Measurements from ENCODE around the gene COL4A4.

The COL4A4 gene

GRCh38 chr2:227198866-227199265, 34.9 kb upstream of the COL4A4 start:
- no peak for DNase-seq (ENCODE audit: low read depth)
- no peak overlapping the region for H3K4me3 ChIP-seq (ENCODE audit: low read depth, low read length)
- TF ChIP-seq, protein P1, sequence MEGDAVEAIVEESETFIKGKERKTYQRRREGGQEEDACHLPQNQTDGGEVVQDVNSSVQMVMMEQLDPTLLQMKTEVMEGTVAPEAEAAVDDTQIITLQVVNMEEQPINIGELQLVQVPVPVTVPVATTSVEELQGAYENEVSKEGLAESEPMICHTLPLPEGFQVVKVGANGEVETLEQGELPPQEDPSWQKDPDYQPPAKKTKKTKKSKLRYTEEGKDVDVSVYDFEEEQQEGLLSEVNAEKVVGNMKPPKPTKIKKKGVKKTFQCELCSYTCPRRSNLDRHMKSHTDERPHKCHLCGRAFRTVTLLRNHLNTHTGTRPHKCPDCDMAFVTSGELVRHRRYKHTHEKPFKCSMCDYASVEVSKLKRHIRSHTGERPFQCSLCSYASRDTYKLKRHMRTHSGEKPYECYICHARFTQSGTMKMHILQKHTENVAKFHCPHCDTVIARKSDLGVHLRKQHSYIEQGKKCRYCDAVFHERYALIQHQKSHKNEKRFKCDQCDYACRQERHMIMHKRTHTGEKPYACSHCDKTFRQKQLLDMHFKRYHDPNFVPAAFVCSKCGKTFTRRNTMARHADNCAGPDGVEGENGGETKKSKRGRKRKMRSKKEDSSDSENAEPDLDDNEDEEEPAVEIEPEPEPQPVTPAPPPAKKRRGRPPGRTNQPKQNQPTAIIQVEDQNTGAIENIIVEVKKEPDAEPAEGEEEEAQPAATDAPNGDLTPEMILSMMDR (IDR thresholded peaks at IDR 0.05; ENCODE audit: control insufficient read depth, extremely low read depth, insufficient read depth), result no peak

- TF ChIP-seq, protein P1 (IDR thresholded peaks at IDR 0.05; ENCODE audit: control insufficient read depth, extremely low read depth, insufficient read depth), result no peak
- no peak for DNase-seq (ENCODE audit: low read depth)
- H3K4me3 ChIP-seq (ENCODE audit: low read depth, low read length), result no peak overlapping the region
These were observed 30.2 kb upstream of the COL4A4 start for GRCh38 chr2:227194219-227194618.

DNA sequence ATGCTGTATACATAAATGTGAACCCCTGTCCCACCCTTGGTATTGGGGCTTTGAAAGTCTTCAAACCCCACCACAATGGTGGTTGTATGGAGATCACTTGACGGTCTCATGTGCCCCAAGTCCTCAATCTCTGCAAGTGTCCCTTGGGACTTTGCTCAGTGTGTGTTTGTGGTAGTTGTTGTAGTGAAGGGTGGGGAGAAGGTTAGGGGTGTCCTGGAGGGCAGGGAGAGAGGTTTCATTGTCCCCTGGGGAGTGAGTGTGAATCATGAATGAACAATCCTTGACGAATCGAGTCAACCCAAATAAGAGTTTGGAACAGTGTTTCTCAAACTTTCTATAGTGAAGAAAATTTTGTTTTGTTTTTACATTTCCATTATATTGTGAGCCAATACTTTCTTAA, 28.5 kb upstream of the COL4A4 start:
- no peak overlapping the region for H3K4me3 ChIP-seq (ENCODE audit: low read depth, low read length)
- no peak for DNase-seq (ENCODE audit: low read depth)
- TF ChIP-seq, protein P1 (IDR thresholded peaks at IDR 0.05; ENCODE audit: control insufficient read depth, extremely low read depth, insufficient read depth), result no peak

DNA sequence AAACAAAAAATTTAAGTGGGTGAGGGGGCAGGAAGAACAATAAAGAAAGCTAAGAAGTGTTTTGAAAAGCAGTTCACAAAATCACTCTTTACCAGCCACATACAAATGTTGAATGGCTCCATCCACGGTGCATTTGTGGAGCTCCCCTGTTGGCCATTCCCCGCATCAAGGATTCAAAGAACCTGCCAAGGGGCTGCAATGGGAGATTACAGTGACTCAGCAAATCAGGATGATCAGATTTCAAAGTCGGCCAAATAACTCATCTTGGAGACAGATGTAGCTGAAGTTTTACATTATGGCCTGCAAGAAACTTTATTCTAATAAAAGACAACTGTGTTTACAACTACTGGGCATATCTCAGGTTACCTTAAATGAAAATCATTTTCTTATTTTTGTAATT, 27.4 kb upstream of the COL4A4 start:
- no peak overlapping the region for H3K4me3 ChIP-seq (ENCODE audit: low read depth, low read length)
- TF ChIP-seq, protein P1 (IDR thresholded peaks at IDR 0.05; ENCODE audit: control insufficient read depth, extremely low read depth, insufficient read depth), result no peak
- no peak for DNase-seq (ENCODE audit: low read depth)

GRCh38 chr2:227188292-227188691, 24.3 kb upstream of the COL4A4 start:
- no peak overlapping the region for H3K4me3 ChIP-seq (ENCODE audit: low read depth, low read length)
- DNase-seq (ENCODE audit: low read depth), result no peak
- TF ChIP-seq, protein P1 (IDR thresholded peaks at IDR 0.05; ENCODE audit: control insufficient read depth, extremely low read depth, insufficient read depth), result no peak

DNA sequence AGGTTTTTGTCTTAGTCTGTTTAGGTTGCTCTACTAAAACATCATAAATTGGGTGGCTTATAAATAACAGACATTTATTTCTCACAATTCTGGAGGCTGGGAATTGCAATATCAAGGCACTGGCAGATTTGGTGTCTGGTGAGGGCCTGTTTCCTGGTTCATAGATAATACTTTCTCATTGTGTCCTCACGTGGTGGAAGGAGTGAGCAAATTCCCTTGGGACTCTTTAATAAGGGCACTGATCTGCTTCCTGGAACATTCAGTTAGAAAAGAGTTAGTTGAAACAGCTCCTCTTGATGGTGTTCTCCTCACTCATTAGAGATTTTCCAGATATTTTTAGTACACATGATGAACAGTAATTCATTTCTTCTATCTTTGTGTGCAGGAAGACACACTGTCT, 22.7 kb upstream of the COL4A4 start:
- no peak overlapping the region for H3K4me3 ChIP-seq (ENCODE audit: low read depth, low read length)
- no peak for DNase-seq (ENCODE audit: low read depth)
- TF ChIP-seq, protein P1 (IDR thresholded peaks at IDR 0.05; ENCODE audit: control insufficient read depth, extremely low read depth, insufficient read depth), result no peak

DNA sequence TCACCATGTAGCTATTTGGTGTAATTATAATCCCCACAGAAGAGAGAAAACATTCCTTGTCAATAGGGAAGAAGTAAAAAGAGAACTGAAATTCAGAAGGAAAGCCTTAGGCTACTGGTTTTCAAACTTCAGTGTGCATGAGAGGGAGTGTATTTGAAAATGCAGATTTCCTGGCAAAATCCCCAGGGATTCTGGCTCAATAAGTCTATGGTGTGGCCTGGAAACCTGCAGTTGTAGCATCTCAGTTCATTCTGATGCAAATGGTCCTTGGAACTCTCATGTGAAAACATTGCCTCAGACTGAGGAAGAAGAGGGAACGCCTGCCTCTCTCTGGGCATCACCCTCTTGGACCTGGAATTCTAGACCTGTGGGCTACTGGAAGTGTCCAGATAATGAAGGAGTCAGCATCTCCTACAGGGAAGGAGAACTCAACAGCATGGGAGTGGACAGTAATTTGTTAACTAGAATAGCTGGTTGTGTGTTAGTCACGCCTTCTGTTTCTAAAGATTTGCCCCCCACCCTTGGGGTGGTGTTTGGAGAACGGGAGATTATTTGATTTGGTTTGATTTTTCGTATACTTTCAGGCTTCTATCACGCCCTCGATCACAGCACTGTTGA, 21.7 kb upstream of the COL4A4 start:
- H3K4me3 ChIP-seq (ENCODE audit: low read depth, low read length), result no peak overlapping the region
- DNase-seq (ENCODE audit: low read depth), result no peak
- TF ChIP-seq, protein P1 (IDR thresholded peaks at IDR 0.05; ENCODE audit: control insufficient read depth, extremely low read depth, insufficient read depth), result no peak
